ENCODE measurements around the gene ARRDC5. TPM values are rescaled to one million over a fixed set of nuclear protein-coding genes. Genes with fewer than 3 reads are reported as not detected.
"Not testable (repeated sequence)": the region's sequence is repeated elsewhere in the genome, so short reads cannot be mapped to it uniquely, and the experiment has no call there.

The ARRDC5 gene
- total and polyA plus RNA-seq, 2 experiments from 2014 or later = not detected

- H3K4me3 ChIP-seq; H3K79me2 ChIP-seq; H3K27ac ChIP-seq; DNase-seq (ENCODE audit: low spot score); H3K36me3 ChIP-seq (replicated peaks; ENCODE audit: insufficient read depth, low read depth); H2AFZ ChIP-seq; H3K4me2 ChIP-seq; H3K9me2 ChIP-seq (replicated peaks; ENCODE audit: insufficient read depth); H3K27me3 ChIP-seq; H3K4me1 ChIP-seq (ENCODE audit: insufficient read depth); H3K9me3 ChIP-seq (ENCODE audit: low read depth); H4K20me1 ChIP-seq (ENCODE audit: insufficient read depth, poor library complexity, severe bottlenecking): not testable (repeated sequence)
- WGBS (ENCODE audit: low lambda C conversion rate, missing lambda C conversion rate) = 93% methylated on average over 6 of the region's 6 CpGs
These were observed 19.8 kb downstream of the ARRDC5 start for GRCh38 chr19:4882874-4883273.

- no peak overlapping the region for H3K4me2 ChIP-seq
- no peak for DNase-seq (ENCODE audit: low spot score)
- no peaks in the 10 kb centered on the region for H3K9me2 ChIP-seq (replicated peaks; ENCODE audit: insufficient read depth)
- no peaks in the 10 kb centered on the region for H3K27me3 ChIP-seq
- TF ChIP-seq EZH2phosphoT487 (IDR thresholded peaks at IDR 0.05; ENCODE audit: low read depth, severe bottlenecking, unreplicated experiment) (no peak), CTCF (IDR thresholded peaks at IDR 0.05; ENCODE audit: poor library complexity) (no peak), EZH2 (IDR thresholded peaks at IDR 0.05; ENCODE audit: borderline replicate concordance) (no peak)
- H3K36me3 ChIP-seq (replicated peaks; ENCODE audit: insufficient read depth, low read depth) = no peaks in the 10 kb centered on the region
- 90% methylated on average over 11 of the region's 11 CpGs for WGBS (ENCODE audit: low lambda C conversion rate, missing lambda C conversion rate)
- H3K27ac ChIP-seq = no peak overlapping the region
- no peak overlapping the region for H2AFZ ChIP-seq
- no peaks in the 10 kb centered on the region for H4K20me1 ChIP-seq (ENCODE audit: insufficient read depth, poor library complexity, severe bottlenecking)
- no peaks in the 10 kb centered on the region for H3K79me2 ChIP-seq
- no peak overlapping the region for H3K4me3 ChIP-seq
- H3K9me3 ChIP-seq (ENCODE audit: low read depth) = no peaks in the 10 kb centered on the region
- H3K4me1 ChIP-seq (ENCODE audit: insufficient read depth) = peaks cover 5% of the 10 kb centered on the region
These were observed 23.7 kb downstream of the ARRDC5 start for GRCh38 chr19:4879041-4879440.

- Histone ChIP-seq H3K27ac (peak overlapping the region; percentile 7), H3K9me2 (replicated peaks; ENCODE audit: insufficient read depth) (no peaks in the 10 kb centered on the region), H2AFZ (no peak overlapping the region), H3K4me3 (no peak overlapping the region), H3K4me2 (peak overlapping the region; percentile 44), H4K20me1 (ENCODE audit: insufficient read depth, poor library complexity, severe bottlenecking) (no peaks in the 10 kb centered on the region), H3K27me3 (no peaks in the 10 kb centered on the region), H3K9me3 (ENCODE audit: low read depth) (no peaks in the 10 kb centered on the region), H3K36me3 (replicated peaks; ENCODE audit: insufficient read depth, low read depth) (no peaks in the 10 kb centered on the region), H3K4me1 (ENCODE audit: insufficient read depth) (peaks cover 5% of the 10 kb centered on the region), H3K79me2 (no peaks in the 10 kb centered on the region)
- DNase-seq (ENCODE audit: low spot score) = no peak
- WGBS (ENCODE audit: low lambda C conversion rate, missing lambda C conversion rate) = 70% methylated on average over 21 of the region's 23 CpGs
- TF ChIP-seq CTCF (IDR thresholded peaks at IDR 0.05; ENCODE audit: poor library complexity) (no peak), EZH2phosphoT487 (IDR thresholded peaks at IDR 0.05; ENCODE audit: low read depth, severe bottlenecking, unreplicated experiment) (no peak), EZH2 (IDR thresholded peaks at IDR 0.05; ENCODE audit: borderline replicate concordance) (no peak)
These were observed 24.2 kb downstream of the ARRDC5 start for GRCh38 chr19:4878491-4878968.

GRCh38 chr19:4877753-4878490, 24.8 kb downstream of the ARRDC5 start:
- H3K4me3 ChIP-seq = no peak overlapping the region
- H3K9me3 ChIP-seq (ENCODE audit: low read depth) = no peaks in the 10 kb centered on the region
- 61% methylated on average over 28 of the region's 30 CpGs for WGBS (ENCODE audit: low lambda C conversion rate, missing lambda C conversion rate)
- peaks cover 5% of the 10 kb centered on the region for H3K4me1 ChIP-seq (ENCODE audit: insufficient read depth)
- no peaks in the 10 kb centered on the region for H4K20me1 ChIP-seq (ENCODE audit: insufficient read depth, poor library complexity, severe bottlenecking)
- H3K4me2 ChIP-seq = peak overlapping the region; percentile 44
- no peaks in the 10 kb centered on the region for H3K79me2 ChIP-seq
- DNase-seq (ENCODE audit: low spot score) = no peak
- H3K36me3 ChIP-seq (replicated peaks; ENCODE audit: insufficient read depth, low read depth) = no peaks in the 10 kb centered on the region
- no peak overlapping the region for H2AFZ ChIP-seq
- H3K27me3 ChIP-seq = no peaks in the 10 kb centered on the region
- no peak for TF ChIP-seq EZH2 (IDR thresholded peaks at IDR 0.05; ENCODE audit: borderline replicate concordance)
- H3K27ac ChIP-seq = peak overlapping the region; percentile 7
- no peaks in the 10 kb centered on the region for H3K9me2 ChIP-seq (replicated peaks; ENCODE audit: insufficient read depth)

Data from hepatocyte (in vitro differentiated cells).